GM21737 (cell line): ENCODE results near the gene USP24.

Experiments used
- ATAC-seq: cut with Tn5 transposase; IDR thresholded peaks from one replicate; pipeline ENCODE4 v1.9.1; 2021; ENCODE audit warnings: mild to moderate bottlenecking, moderate library complexity; ENCODE audit not compliant: unreplicated experiment

Gene USP24

DNA sequence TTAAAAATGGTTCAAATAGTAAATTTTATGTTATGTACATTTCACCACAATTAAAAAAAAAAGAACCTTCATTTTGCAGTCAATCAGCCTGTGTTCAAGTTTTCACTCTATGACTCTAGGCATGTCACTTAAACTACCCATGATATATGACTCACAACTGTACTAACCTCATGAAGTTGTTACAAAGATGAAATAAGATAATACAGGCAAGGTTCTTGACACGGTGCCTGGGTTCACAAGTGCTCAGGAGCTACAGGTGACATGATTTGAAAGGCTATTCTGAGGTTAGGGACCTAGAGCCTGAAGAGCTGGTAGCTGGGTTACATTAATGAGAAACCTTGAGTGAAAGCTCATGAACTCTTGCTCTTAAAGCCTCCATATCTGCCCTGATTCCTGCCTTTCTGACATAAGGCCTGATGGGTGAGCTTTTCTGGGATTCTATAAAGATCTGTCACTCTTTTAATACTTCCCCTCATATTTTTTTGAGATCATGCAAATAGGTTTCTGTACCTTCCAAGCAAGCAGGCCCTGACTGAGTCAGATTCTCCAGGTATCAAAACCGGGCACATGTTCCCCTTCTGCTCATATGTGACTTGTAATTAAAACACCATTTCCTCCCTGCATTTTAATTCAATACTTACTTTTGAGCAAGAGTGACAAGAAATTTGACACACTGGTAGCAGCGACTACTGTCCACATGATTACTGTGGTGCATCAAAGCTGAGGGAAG is 141.8 kb downstream of the USP24 start:
- ATAC-seq = no peak

DNA sequence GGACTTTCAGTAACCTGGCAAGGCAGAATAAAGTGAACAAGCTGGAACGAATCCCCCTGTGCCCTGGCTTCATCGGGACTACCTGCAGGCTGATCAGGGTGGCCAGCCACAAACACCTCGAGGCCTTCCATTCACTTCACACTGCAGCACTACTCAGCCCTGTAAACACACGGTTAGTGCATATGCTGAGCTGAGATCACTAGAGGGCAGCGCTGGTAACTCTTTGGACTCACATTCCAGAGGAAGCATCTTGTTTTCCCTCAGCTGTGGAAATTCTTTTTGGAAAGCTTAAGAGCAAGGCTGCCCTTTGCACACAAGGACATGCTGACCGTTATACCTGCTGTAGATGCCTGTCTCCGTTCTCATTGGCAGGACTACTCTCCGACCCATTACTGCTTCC is 143.7 kb downstream of the USP24 start:
- ATAC-seq = no peak

DNA sequence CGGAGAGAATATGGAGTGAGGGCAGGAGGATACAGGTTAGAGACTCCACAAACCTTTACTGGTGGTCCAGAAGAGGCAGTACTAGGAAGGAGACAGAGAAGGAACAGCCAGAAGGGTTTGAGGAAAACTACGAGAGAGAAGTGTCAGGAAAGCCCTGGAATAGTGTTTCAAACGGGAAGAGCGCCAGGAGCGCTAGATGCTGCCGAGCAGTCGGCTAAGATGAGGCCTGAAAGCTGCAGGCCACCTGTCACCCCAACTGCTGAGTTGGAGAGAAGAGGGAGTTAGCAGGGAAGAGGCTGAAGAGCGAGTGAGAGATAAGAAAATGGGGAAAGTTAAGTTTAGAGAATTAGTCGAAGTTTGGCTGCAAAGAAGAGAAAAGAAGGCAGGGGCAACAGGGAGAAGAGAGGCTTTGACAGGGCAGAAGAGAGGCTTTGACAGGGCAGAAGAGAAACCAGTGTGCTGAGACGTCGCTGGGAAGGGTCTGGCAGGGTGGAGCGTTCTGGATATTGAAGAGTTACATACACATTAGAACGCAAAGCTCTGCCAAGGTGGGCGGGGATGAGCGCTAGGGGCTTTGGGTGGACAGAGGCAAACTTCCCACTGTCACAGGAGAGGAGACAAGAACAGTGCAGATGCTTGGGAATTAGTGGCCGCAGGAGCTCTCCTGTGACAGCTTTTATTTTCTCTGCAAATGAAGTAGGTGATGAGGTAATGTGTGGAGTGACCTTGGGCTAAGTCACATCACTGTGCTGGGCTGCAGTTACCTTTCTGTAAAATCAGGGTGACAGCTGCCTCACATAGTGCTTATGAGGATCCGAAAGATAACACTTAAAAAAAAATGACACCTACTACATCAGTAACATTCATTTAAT is 144.6 kb downstream of the USP24 start:
- no peak for ATAC-seq

DNA sequence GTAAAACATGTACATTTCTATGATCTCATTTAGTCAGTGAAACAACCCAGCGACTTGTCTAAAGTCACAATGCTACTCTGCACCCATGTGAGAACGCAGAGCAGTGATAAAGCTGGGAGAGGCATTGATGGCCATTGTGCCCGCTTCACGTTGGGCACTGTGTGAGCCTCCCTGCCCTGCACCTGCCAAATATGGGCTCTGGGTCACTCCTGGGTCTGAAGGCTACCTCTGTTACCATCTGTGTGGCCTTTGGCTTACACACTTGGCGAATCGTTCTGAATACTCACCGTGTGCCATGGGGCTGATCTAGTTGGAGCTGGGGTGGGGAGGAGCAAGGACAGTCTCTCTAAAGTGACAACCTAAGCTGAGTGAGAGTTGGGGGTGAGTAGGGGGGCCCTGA is 145.9 kb downstream of the USP24 start:
- no peak for ATAC-seq

DNA sequence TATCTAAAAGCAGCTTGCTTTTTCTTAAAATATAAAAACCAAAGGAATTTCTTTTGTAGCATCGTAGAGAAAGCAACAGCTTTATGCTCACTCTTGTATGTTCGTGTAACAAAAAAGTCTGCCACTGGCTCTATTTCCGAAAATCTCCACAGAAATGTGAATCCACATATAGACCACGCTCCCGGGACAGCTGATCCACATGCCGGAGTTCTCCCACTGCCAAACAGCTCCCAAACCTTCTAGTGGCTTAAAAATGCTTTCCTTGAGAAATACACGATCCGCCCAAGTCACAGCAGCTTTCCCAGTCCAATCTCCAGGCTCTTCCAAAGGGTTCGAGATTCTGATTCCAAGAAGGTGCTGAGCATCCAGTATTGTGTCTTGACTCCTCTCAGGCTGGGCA is 146.5 kb downstream of the USP24 start:
- no peak for ATAC-seq

DNA sequence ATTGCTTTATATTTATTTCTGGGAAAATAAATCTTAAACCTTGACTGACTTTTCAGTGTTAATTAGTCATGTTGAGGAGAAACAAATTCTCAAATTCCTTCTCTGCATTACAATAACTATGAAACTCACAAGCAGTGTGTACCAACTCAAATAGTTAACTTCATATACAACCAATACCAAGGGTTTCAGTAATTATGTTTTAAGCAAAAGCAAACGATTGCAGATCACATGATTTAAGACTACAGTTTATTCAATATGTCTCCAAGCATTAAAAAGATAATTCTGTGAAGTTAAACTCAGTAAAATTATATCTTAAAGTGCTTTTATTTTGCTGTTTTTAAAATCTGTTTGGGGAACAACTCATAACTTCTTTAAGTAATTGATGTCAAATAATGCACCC is 147.2 kb downstream of the USP24 start:
- no peak for ATAC-seq

DNA sequence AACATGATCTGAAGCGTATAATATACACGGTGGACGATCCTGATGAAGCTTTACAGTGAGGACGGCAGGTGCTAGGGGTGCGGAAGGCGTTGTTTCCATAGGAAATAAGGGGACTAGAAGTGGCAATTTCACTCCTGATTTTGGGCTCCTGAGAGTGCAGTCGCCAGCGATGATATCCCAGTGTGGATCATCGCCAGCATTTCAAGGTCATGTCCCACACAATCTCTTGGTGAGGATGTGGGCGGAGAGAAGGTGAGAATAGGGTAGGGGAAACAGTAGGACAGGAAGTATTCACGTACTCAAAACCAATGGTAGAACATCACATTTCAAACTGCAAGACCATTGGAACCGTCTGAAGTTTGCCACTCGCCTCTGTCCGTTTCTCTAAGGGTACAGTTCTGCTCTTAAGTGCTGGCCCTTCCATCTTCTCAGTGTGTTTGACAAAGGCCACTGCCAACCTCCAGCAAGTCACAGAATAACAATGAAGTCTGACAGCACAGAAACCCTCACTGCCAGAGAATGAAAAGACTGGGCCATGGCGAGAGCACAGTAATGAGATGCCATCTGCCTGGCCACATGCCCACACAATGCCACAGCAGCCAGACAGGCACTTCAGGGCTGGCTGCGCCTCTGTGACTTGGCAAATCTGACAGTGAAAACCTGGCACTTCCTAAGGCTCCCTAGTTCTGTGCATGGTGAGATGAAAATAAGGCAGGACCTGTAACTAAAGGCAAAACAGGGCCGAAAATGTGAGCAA is 148.0 kb downstream of the USP24 start:
- no peak for ATAC-seq

DNA sequence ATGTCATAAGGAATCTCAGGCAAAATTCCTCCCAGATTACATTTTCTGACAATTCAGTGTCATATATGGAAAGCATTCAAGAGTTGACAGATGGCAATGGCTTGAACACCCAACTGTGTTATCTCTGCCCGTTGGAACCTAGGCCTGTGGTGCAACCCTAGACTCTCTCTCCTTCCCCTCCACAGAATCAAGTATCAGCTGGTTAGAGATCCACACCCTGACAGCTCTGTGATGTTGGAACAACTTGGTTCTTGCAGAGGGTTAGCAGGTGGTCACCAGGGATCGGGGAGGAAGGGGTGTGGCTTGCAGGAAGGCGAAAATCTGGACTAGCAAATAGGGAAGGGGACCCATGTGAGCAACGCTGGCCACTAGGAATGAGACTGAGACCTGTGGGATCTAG is 149.5 kb downstream of the USP24 start:
- no peak for ATAC-seq

DNA sequence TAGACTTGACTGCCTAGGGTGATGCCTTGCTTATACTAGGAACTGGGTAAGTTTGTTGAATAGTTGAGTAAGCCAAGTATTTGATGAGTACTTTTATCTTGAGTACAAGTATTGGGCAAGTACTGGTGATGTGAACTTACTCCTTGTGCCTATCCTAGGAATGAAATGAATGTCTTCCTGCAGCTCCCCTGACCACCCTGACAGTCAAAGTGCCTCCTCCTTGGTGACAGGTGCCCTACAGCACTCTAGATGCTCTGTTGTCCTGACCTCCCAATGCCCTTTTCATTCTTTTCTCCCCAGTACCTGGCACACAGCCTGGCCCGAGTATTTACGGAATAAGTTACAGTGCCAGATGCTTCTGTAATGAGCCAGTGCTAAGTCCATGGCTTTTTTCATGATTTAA is 150.3 kb downstream of the USP24 start:
- no peak for ATAC-seq

DNA sequence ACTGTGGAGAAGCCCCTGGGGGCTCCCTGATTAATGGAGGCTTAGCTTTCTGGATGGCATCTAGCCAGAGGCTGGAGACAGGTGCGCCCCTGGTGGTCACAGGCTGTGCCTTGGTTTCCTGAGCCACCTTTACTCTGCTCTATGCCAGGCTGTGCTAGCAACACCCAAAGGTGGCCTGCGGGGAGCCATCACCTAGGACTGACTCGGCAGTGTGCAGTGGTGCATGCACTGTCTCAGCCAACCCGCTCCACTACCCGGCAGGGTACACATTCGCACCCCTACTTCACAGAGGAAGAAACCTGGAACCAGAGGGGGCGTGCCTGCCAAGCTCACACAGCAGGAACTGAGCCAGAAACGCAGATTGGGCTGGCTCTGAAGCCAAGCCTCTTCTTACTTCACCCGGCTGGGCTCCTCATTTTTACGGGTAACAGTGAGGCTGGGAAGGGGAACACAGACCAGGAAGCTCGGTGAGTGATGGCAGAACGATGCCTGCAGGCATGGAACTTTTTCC is 151.0 kb downstream of the USP24 start:
- no peak for ATAC-seq

DNA sequence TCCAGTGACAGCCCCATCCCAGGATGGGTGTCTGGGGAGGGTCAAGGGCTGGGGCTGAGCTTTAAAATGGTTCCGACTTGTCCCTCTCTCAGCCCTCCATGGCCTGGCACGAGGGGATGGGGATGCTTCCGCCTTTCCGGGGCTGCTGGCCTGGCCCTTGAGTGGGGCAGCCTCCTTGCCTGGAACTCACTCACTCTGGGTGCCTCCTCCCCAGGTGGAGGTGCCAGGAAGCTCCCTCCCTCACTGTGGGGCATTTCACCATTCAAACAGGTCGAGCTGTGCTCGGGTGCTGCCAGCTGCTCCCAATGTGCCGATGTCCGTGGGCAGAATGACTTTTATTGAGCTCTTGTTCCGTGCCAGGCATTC is 151.6 kb downstream of the USP24 start:
- ATAC-seq = no peak

DNA sequence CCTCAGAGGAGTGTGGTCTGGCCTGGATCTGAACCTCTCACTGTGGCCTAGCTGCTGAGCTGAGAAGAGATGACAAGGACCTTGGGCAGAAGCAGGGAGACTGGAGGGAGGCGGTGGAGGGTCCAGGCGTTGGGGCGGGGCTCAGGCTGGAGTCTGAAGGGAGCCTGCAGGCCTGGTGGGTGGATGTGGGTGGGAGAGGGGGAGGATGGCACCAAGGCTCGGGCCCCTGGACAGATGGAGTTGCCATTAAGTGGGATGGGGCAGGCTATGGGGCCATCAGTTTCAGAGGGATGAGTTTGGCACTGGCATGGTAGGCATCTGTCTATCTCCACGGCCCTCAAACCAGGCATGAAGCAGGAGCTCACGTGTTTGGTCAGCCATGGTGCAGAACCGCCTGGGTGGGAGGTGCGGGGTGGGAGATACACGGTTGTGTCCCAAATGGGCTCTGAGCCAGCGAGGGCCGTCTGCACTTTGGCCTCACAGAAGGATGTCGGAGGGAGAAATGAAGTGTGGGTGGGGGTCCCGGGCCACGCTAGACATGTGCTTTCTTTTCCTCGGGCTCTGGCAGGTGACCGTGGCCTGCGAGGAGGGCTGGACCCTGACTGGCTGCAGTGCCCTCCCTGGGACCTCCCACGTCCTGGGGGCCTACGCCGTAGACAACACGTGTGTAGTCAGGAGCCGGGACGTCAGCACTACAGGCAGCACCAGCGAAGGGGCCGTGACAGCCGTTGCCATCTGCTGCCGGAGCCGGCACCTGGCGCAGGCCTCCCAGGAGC is 152.2 kb downstream of the USP24 start:
- no peak for ATAC-seq

DNA sequence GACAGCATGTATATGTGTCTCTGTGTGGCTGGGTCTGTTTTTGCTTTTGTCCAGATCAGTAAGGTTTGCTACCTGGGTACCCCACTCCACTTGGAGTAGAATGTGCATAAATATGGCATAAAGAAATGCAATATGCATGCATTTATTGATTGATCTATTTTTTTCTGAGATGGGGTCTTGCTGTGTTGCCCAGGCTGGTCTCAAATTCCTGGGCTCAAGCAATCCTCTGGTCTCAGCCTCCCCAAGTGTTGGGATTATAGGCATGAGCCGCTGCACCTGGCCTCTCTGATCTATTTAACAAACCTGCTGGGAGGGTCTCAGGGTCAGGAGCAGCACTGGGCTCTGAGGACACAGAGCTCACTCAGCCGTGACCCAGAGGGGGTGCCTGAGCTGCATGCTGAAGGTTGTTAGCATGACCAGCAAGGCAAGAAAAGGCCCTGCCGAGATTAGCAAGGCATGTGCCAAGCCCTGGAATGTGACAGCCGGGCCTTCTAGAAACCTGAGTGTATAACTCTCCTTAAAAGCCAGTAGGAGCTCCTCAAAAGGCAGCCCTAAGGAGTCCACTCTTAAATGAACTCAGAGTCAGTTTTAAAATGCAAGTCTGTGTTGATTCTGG is 153.3 kb downstream of the USP24 start:
- ATAC-seq = no peak

DNA sequence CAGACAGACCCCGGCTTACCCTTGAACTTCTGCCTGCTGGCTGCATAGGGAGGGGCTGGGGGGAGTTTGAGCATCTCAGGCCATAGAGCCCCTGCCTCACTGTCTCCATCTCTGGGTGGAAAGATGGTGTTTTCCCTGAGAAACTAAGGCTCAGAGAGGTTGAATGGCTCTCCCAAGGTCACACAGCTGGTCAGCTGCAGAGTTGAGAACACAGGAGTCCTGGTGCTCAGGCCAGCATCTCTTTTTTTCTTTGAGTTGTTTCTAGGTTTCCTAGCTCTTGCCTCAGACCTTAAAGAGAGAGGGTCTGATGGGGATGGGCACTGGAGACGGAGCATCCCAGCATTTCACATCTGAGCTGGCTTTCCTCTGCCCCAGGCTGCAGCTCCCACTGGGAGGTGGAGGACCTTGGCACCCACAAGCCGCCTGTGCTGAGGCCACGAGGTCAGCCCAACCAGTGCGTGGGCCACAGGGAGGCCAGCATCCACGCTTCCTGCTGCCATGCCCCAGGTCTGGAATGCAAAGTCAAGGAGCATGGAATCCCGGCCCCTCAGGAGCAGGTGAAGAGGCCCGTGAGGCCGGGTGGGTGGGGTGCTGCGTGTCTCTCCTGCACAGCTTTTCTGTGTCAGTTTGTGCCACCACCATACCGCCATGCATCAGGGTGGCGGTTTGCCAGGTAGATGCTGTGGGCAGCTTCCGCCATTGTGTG is 154.0 kb downstream of the USP24 start:
- no peak for ATAC-seq

DNA sequence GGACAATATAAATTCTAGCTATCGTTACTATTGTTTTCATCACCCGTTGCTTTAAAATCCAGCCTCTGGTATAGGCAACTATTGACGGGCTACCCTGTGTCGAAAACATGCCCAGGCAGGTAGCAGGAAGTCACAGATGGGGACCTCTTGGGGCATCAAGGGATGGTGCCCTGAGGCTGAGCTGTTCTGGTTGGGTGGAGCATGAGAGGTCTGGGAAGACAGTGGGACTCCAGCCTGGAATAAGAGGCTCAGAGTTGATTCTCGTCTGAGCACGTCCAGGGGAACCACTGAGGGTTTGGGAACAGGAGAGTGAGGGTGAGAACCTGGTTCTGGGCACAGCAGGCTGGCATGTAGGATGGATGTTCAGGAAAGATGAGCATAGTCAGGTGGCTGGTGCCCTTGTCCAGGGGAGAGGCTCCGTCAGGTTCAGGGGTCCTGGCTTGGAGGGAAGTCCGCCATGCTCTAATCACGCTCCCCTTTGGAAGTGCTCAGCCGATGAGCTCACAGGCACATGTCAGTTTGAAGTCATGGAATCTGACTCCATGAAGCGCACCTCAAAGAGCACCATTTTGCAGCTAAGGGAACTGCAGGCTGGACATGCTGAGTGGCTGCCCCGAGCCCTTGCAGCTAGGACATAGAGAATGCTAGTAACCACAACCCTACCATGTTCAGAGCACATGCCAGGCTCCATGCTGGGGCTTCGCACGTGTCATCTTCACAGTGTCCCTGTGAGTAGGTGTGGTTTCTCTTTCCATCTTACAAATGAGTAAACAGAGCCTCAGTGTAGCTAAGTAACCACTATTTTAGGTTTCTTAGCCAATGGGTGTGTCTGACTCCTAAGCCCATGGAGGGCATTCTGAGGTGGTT is 154.8 kb downstream of the USP24 start:
- ATAC-seq = no peak

DNA sequence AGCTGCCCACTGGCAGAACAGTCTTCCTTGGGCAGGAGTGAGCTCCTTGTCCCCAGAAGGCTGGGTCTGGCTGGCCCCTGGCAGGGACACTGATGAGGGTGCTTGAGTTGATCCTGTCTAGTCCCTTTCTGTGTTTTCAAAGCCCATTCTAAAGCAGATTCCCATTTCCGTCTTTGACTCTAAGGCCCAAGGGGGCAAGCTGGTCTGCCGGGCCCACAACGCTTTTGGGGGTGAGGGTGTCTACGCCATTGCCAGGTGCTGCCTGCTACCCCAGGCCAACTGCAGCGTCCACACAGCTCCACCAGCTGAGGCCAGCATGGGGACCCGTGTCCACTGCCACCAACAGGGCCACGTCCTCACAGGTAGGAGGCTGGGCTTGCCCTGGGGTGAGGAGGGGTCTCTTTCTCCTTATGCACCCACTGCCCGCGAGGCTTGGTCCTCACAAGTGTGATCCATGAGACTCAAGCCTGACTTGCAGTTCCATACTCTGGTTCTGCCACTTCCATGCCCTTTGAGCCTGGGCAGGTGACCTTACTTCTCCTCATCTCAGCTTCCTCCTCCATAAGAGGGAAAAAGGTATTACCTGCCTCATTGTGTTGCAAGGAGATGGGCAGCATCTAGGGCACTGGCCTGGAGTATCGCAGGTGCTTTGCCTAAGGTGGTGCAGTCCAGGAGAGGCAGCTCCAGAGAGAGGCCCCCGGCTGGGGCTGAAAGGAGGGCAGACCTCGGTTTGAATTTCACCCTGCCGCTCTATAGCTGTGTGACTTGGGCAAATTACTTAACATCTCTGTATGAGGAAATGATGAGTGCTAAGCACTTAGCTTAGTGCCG is 155.6 kb downstream of the USP24 start:
- no peak for ATAC-seq

DNA sequence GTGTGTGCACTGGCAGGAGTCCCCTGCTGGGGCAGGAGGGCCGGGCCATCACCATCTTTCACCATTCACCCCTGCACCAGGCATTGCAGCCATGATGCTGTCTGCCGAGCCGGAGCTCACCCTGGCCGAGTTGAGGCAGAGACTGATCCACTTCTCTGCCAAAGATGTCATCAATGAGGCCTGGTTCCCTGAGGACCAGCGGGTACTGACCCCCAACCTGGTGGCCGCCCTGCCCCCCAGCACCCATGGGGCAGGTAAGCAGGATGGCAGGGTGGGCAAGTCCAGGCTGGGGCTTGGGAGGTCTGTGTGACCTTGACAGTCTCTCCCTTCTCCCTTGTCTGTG is 157.2 kb downstream of the USP24 start:
- ATAC-seq = no peak
